ENCODE measurements around the gene CNNM2.

Gene CNNM2

DNA sequence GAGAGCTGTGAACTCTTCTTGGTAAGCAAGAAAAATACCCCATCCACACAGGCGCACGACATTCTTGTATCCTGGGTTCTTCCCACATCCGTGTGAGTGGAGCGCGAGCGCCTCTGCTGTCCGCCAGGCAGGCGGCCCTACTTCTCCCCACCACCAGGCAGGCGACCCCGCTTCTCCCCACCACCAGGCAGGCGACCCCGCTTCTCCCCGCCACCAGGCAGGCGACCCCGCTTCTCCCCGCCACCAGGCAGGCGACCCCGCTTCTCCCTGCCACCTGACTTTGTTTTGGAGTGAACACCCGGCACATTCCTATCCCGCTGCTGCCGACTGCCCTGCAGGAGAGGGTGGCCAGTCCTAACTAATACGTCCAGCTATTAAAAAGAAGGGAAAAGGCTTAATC, 154.2 kb downstream of the CNNM2 start:
- CTCF ChIA-PET = interaction anchor here (0.7 to 2.5 kb wide), 3 partner anchors 8 to 172 kb away, joined by 3 to 13 read pairs (median 5); no protein-coding TSS in a partner anchor
- Histone ChIP-seq H3K27ac (ENCODE audit: extremely low read depth, low read depth, low read length) (no peak overlapping the region), H3K36me3 (ENCODE audit: control insufficient read depth in 2 of 2, insufficient read depth in 1 of 2, low read length in 2 of 2) (peaks cover 0 to 30% of the 10 kb centered on the region in 2 experiments; a peak in 2 of 3 replicates), H3K4me3 (ENCODE audit: low read depth, low read length) (no peak overlapping the region), H3K9me3 (ENCODE audit: control insufficient read depth, insufficient read depth, low read depth, low read length) (no peaks in the 10 kb centered on the region), H3K4me1 (ENCODE audit: control insufficient read depth, insufficient read depth, low read length) (no peaks in the 10 kb centered on the region)
- POLR2A ChIA-PET = no interaction called here
- no peak for TF ChIP-seq ZFP37 (tag by site-specific recombination; IDR thresholded peaks at IDR 0.05)
- TF ChIP-seq, protein P1, sequence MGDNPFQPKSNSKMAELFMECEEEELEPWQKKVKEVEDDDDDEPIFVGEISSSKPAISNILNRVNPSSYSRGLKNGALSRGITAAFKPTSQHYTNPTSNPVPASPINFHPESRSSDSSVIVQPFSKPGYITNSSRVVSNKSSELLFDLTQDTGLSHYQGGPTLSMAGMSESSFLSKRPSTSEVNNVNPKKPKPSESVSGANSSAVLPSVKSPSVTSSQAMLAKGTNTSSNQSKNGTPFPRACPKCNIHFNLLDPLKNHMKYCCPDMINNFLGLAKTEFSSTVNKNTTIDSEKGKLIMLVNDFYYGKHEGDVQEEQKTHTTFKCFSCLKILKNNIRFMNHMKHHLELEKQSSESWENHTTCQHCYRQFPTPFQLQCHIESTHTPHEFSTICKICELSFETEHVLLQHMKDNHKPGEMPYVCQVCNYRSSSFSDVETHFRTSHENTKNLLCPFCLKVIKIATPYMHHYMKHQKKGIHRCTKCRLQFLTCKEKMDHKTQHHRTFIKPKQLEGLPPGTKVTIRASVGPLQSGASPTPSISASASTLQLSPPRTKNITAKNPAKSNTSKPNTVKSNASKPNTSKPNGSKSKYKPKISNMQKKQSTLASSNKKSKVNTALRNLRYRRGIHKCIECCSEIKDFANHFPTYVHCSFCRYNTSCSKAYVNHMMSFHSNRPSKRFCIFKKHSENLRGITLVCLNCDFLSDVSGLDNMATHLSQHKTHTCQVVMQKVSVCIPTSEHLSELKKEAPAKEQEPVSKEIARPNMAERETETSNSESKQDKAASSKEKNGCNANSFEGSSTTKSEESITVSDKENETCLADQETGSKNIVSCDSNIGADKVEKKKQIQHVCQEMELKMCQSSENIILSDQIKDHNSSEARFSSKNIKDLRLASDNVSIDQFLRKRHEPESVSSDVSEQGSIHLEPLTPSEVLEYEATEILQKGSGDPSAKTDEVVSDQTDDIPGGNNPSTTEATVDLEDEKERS (tag by site-specific recombination; IDR thresholded peaks at IDR 0.05) = no peak
- TF ChIP-seq, protein P2, sequence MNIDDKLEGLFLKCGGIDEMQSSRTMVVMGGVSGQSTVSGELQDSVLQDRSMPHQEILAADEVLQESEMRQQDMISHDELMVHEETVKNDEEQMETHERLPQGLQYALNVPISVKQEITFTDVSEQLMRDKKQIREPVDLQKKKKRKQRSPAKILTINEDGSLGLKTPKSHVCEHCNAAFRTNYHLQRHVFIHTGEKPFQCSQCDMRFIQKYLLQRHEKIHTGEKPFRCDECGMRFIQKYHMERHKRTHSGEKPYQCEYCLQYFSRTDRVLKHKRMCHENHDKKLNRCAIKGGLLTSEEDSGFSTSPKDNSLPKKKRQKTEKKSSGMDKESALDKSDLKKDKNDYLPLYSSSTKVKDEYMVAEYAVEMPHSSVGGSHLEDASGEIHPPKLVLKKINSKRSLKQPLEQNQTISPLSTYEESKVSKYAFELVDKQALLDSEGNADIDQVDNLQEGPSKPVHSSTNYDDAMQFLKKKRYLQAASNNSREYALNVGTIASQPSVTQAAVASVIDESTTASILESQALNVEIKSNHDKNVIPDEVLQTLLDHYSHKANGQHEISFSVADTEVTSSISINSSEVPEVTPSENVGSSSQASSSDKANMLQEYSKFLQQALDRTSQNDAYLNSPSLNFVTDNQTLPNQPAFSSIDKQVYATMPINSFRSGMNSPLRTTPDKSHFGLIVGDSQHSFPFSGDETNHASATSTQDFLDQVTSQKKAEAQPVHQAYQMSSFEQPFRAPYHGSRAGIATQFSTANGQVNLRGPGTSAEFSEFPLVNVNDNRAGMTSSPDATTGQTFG (tag by site-specific recombination; IDR thresholded peaks at IDR 0.05; ENCODE audit: borderline replicate concordance) = no peak
- TF ChIP-seq ZNF660 (tag by site-specific recombination; IDR thresholded peaks at IDR 0.05) = no peak
- TF ChIP-seq, protein P3, sequence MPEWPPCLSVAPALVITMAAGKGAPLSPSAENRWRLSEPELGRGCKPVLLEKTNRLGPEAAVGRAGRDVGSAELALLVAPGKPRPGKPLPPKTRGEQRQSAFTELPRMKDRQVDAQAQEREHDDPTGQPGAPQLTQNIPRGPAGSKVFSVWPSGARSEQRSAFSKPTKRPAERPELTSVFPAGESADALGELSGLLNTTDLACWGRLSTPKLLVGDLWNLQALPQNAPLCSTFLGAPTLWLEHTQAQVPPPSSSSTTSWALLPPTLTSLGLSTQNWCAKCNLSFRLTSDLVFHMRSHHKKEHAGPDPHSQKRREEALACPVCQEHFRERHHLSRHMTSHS (tag by site-specific recombination; IDR thresholded peaks at IDR 0.05) = no peak
- TF ChIP-seq YY2 (tag by site-specific recombination; IDR thresholded peaks at IDR 0.05) = no peak
- TF ChIP-seq ZBTB8A (tag by site-specific recombination; IDR thresholded peaks at IDR 0.05) = no peak
- no peak for TF ChIP-seq ZBTB1 (tag by site-specific recombination; IDR thresholded peaks at IDR 0.05)
- no peak for TF ChIP-seq RBAK (tag by site-specific recombination; IDR thresholded peaks at IDR 0.05)
- TF ChIP-seq, protein P4, sequence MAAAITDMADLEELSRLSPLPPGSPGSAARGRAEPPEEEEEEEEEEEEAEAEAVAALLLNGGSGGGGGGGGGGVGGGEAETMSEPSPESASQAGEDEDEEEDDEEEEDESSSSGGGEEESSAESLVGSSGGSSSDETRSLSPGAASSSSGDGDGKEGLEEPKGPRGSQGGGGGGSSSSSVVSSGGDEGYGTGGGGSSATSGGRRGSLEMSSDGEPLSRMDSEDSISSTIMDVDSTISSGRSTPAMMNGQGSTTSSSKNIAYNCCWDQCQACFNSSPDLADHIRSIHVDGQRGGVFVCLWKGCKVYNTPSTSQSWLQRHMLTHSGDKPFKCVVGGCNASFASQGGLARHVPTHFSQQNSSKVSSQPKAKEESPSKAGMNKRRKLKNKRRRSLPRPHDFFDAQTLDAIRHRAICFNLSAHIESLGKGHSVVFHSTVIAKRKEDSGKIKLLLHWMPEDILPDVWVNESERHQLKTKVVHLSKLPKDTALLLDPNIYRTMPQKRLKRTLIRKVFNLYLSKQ (tag by site-specific recombination; IDR thresholded peaks at IDR 0.05; ENCODE audit: borderline replicate concordance) = no peak
- no peak for TF ChIP-seq TRIM28 (IDR thresholded peaks at IDR 0.05; ENCODE audit: borderline replicate concordance, low read length)
- TF ChIP-seq, protein P5, sequence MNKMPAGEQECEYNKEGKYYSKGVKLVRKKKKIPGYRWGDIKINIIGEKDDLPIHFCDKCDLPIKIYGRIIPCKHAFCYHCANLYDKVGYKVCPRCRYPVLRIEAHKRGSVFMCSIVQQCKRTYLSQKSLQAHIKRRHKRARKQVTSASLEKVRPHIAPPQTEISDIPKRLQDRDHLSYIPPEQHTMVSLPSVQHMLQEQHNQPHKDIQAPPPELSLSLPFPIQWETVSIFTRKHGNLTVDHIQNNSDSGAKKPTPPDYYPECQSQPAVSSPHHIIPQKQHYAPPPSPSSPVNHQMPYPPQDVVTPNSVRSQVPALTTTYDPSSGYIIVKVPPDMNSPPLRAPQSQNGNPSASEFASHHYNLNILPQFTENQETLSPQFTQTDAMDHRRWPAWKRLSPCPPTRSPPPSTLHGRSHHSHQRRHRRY (tag by site-specific recombination; IDR thresholded peaks at IDR 0.05) = no peak
- TF ChIP-seq ZNF2 (tag by site-specific recombination; IDR thresholded peaks at IDR 0.05) = no peak
- TF ChIP-seq ZNF416 (tag by site-specific recombination; IDR thresholded peaks at IDR 0.05) = no peak
- TF ChIP-seq ZNF600 (tag by site-specific recombination; IDR thresholded peaks at IDR 0.05) = no peak
- TF ChIP-seq ZNF184 (tag by site-specific recombination; IDR thresholded peaks at IDR 0.05) = no peak

DNA sequence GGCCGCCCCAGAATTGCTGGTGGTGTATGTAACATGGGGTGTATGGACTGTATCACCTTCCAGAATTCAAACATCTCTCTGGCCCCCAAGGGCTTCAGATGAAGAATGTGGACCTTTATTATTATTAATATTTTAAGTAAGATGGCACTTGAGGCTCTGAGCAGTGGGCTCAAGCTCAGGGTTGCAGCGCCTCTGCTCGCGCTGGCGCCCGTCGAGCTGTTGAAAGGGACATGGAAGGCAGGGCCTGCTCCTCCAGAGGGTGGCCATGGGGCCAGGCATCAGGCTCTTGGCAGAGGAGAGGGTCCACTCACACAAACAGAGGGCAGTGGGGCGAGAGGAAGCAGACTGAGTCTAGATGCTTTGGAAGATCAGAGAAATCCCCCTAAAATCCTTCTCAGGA, 154.8 kb downstream of the CNNM2 start:
- H3K27ac ChIP-seq (ENCODE audit: extremely low read depth, low read depth, low read length) = no peak overlapping the region
- H3K9me3 ChIP-seq (ENCODE audit: control insufficient read depth, insufficient read depth, low read depth, low read length) = no peaks in the 10 kb centered on the region
- CTCF ChIA-PET = interaction anchor here (0.5 to 1.1 kb wide), 3 partner anchors 9 to 35 kb away, joined by 3 to 5 read pairs (median 3); no protein-coding TSS in a partner anchor
- H3K36me3 ChIP-seq (ENCODE audit: control insufficient read depth in 2 of 2, insufficient read depth in 1 of 2, low read length in 2 of 2) = peaks cover 0 to 36% of the 10 kb centered on the region in 2 experiments; a peak in 2 of 3 replicates
- H3K4me1 ChIP-seq (ENCODE audit: control insufficient read depth, insufficient read depth, low read length) = no peaks in the 10 kb centered on the region
- no peak overlapping the region for H3K4me3 ChIP-seq (ENCODE audit: low read depth, low read length)
- POLR2A ChIA-PET = no interaction called here
- TF ChIP-seq ZNF354C (tag by site-specific recombination; IDR thresholded peaks at IDR 0.05; ENCODE audit: borderline replicate concordance, low read depth) = no peak
- TF ChIP-seq ZNF366 (tag by site-specific recombination; conservative IDR thresholded peaks at IDR 0.05) = no peak
- no peak for TF ChIP-seq ZNF610 (tag by site-specific recombination; IDR thresholded peaks at IDR 0.05; ENCODE audit: borderline replicate concordance)
- TF ChIP-seq, protein P6, sequence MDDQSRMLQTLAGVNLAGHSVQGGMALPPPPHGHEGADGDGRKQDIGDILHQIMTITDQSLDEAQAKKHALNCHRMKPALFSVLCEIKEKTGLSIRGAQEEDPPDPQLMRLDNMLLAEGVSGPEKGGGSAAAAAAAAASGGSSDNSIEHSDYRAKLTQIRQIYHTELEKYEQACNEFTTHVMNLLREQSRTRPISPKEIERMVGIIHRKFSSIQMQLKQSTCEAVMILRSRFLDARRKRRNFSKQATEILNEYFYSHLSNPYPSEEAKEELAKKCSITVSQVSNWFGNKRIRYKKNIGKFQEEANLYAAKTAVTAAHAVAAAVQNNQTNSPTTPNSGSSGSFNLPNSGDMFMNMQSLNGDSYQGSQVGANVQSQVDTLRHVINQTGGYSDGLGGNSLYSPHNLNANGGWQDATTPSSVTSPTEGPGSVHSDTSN (CRISPR knock-in tag; IDR thresholded peaks at IDR 0.05) = no peak
- TF ChIP-seq ZNF48 (tag by site-specific recombination; IDR thresholded peaks at IDR 0.05) = no peak
- TF ChIP-seq MYNN (tag by site-specific recombination; IDR thresholded peaks at IDR 0.05; ENCODE audit: borderline replicate concordance) = no peak
- TF ChIP-seq, protein P7, sequence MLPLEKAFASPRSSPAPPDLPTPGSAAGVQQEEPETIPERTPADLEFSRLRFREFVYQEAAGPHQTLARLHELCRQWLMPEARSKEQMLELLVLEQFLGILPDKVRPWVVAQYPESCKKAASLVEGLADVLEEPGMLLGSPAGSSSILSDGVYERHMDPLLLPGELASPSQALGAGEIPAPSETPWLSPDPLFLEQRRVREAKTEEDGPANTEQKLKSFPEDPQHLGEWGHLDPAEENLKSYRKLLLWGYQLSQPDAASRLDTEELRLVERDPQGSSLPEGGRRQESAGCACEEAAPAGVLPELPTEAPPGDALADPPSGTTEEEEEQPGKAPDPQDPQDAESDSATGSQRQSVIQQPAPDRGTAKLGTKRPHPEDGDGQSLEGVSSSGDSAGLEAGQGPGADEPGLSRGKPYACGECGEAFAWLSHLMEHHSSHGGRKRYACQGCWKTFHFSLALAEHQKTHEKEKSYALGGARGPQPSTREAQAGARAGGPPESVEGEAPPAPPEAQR (tag by site-specific recombination; IDR thresholded peaks at IDR 0.05) = no peak
- TF ChIP-seq YY1 (tag by site-specific recombination; IDR thresholded peaks at IDR 0.05) = no peak
- TF ChIP-seq ZNF239 (tag by site-specific recombination; IDR thresholded peaks at IDR 0.05) = no peak

All from HEK293 (cell line).